ENCODE measurements around the gene ASPRV1. TPM values are rescaled to one million over a fixed set of nuclear protein-coding genes. Genes with fewer than 3 reads are reported as not detected.
A peak's percentile ranks its signal among the peaks of the same experiment; 100 is the strongest.

Gene ASPRV1
- total and polyA plus RNA-seq, 12 donors, result 0.61 to 5.6 (median 1.9) TPM

DNA sequence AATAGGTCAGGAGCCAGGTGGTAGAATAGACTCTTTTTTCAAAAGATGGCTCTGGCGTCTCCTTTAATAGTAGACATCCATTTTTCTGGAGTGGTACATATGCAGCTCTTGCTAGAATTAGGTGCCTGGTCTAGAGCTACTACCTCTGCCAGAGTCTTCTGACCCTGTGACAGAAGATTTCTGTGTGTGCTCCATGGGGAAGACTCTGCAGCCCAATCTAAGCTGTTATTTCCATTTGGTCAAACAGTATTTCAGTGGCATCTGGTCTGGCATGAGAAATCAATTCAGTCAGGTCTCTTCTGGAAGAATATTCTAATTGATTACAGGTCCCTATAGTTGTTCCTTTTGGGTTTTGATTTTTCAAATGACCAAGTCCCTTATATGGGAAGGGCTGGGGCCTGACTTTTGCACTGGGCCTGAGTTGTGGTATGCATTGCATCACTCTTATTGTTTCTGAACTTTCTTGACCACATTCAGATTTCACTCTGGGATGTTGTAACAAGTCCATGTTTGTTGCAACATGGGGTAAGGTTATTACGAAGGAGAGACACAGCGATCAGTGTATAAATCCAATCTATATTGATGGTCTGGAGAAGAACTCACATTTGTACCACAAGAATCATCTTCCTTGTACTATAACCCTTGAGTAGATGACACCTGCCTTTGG is 34.4 kb downstream of the ASPRV1 start:
- Histone ChIP-seq H3K9me3 (replicated peaks in 1 of 3) (no peaks in the 10 kb centered on the region), H3K27ac (no peak overlapping the region), H3K36me3 (replicated peaks in 1 of 2) (peaks cover 0 to 19% of the 10 kb centered on the region in 2 donors), H3K4me1 (replicated peaks in 1 of 2) (no peaks in the 10 kb centered on the region), H3K27me3 (no peaks in the 10 kb centered on the region), H3K4me3 (no peak overlapping the region)
- WGBS, 4 donors, result 66 to 86% (median 71%) methylated on average over 3 of the region's 3 CpGs
- no peak for DNase-seq
- intact Hi-C loops (cut with DNase I), result no loop called here
- TF ChIP-seq, protein P1, sequence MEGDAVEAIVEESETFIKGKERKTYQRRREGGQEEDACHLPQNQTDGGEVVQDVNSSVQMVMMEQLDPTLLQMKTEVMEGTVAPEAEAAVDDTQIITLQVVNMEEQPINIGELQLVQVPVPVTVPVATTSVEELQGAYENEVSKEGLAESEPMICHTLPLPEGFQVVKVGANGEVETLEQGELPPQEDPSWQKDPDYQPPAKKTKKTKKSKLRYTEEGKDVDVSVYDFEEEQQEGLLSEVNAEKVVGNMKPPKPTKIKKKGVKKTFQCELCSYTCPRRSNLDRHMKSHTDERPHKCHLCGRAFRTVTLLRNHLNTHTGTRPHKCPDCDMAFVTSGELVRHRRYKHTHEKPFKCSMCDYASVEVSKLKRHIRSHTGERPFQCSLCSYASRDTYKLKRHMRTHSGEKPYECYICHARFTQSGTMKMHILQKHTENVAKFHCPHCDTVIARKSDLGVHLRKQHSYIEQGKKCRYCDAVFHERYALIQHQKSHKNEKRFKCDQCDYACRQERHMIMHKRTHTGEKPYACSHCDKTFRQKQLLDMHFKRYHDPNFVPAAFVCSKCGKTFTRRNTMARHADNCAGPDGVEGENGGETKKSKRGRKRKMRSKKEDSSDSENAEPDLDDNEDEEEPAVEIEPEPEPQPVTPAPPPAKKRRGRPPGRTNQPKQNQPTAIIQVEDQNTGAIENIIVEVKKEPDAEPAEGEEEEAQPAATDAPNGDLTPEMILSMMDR (IDR thresholded peaks at IDR 0.05), result no peak
- no peak for TF ChIP-seq POLR2A (IDR thresholded peaks at IDR 0.05)

DNA sequence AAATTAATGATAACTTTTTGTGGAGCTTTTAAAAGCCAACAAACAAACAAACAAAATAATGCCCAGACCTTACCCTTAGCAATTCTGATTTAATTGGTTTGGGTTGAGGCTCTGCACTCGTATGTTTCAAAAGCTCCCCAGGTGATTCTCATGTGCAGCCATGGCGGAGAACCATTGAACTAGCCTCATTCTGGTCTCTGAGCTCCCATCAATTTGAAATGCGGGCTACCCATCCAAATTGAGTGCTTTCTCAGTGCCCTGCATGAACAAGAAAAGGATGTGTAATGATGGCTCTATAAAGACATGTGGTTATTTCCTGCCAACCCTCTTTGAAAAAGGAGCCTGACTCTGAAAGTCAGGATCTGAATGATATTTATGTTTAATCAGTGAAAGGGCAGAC is 38.3 kb downstream of the ASPRV1 start:
- intact Hi-C loops (cut with DNase I), result no loop called here
- TF ChIP-seq POLR2A (IDR thresholded peaks at IDR 0.05), result no peak
- TF ChIP-seq, protein P1 (IDR thresholded peaks at IDR 0.05), result no peak
- no peak for DNase-seq
- Histone ChIP-seq H3K9me3 (replicated peaks in 1 of 3) (no peaks in the 10 kb centered on the region), H3K4me3 (no peak overlapping the region), H3K36me3 (replicated peaks in 1 of 2) (peaks cover 0 to 34% of the 10 kb centered on the region in 2 donors), H3K4me1 (replicated peaks in 1 of 2) (no peaks in the 10 kb centered on the region), H3K27me3 (no peaks in the 10 kb centered on the region), H3K27ac (no peak overlapping the region)
- 93 to 100% (median 97%) methylated on average over 3 of the region's 3 CpGs for WGBS, 4 donors

DNA sequence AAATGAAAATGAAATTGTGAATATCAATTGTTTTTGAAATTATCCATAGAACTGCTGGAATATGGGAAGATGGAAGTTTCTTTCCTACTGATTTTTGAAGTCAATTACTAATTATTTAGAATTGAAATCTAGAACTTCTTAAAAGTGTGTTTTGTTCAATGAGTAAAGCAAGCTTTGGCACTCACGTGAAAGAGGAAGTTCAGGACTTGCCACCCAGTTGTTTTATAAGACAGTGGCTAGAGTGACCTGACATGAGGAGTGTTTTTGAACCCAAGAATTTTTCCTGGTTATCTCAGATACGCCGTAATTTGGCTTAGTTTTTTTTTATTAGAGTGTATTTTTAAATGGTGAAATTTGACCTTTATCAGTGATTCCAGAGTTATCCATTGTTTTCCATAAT is 43.0 kb downstream of the ASPRV1 start:
- Histone ChIP-seq H3K27me3 (no peaks in the 10 kb centered on the region), H3K9me3 (replicated peaks in 1 of 3) (no peaks in the 10 kb centered on the region), H3K27ac (peak overlapping the region in 4 of 5 donors; percentile 14 to 73 (median 60)), H3K4me1 (replicated peaks in 1 of 2) (peaks cover 6 to 29% of the 10 kb centered on the region in 2 donors), H3K36me3 (replicated peaks in 1 of 2) (peaks cover 0 to 23% of the 10 kb centered on the region in 2 donors), H3K4me3 (no peak overlapping the region)
- TF ChIP-seq, protein P1 (IDR thresholded peaks at IDR 0.05), result no peak
- intact Hi-C loops (cut with DNase I), result loop anchor here (5.0 to 10.0 kb wide), 4 partner anchors 146 to 229 kb away; no protein-coding TSS in a partner anchor
- WGBS, 4 donors, result 44 to 74% (median 51%) methylated on average over 3 of the region's 3 CpGs
- no peak for DNase-seq

GRCh38 chr2:69917852-69918251 is 43.6 kb downstream of the ASPRV1 start:
- H3K4me1 ChIP-seq (replicated peaks in 1 of 2), result peaks cover 6 to 29% of the 10 kb centered on the region in 2 donors
- no peaks in the 10 kb centered on the region for H3K9me3 ChIP-seq (replicated peaks in 1 of 3)
- TF ChIP-seq, protein P1 (IDR thresholded peaks at IDR 0.05), result no peak
- no peak for TF ChIP-seq POLR2A (IDR thresholded peaks at IDR 0.05)
- H3K27me3 ChIP-seq, result no peaks in the 10 kb centered on the region
- intact Hi-C loops (cut with DNase I), result loop anchor here (5.0 to 10.0 kb wide), 4 partner anchors 147 to 229 kb away; no protein-coding TSS in a partner anchor
- peak overlapping the region in 3 of 5 donors; percentile 56 to 73 (median 64) for H3K27ac ChIP-seq
- WGBS, 4 donors, result 36 to 51% (median 44%) methylated on average over 3 of the region's 3 CpGs
- H3K4me3 ChIP-seq, result no peak overlapping the region
- peaks cover 0 to 23% of the 10 kb centered on the region in 2 donors for H3K36me3 ChIP-seq (replicated peaks in 1 of 2)
- DNase-seq, result peak in 4 of 7 donors; percentile 33 to 47 (median 42)
